ENCODE data around the gene CDHR2.

CDHR2 gene

DNA sequence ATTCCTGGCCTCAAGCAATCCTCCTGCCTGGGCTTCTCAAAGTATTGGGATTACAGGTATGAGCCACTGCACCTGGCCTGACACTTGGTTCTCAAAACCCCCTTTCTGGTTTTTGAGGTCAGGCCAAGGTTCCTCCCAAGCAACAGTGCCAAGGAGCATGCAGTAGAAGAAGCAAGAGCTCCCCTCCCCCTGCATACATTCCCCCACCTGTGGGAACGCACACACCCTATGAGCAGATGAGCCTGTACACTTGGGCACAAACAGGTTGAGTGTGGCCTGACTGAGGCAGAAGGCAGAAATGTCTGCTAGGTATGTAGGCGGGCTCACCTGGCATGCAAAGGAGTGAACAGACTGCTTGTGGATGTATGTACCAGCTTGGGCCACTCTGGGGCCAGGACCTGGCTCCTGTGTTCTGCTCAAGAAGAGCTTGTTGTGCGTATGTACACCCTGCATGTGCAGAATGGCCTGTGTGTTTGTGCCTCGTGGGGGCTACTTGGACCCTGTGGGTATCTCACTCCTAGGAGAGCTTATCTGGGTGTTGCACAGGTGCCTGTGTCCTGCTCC is 59.1 kb downstream of the CDHR2 start:
- no peak for DNase-seq (ENCODE audit: low read depth)
- H3K4me3 ChIP-seq (ENCODE audit: low read depth, low read length) = no peak overlapping the region
- in situ Hi-C loops (cut with HindIII; ENCODE audit: low sequenced_read_pairs) = no loop called here
- TF ChIP-seq, protein P1, sequence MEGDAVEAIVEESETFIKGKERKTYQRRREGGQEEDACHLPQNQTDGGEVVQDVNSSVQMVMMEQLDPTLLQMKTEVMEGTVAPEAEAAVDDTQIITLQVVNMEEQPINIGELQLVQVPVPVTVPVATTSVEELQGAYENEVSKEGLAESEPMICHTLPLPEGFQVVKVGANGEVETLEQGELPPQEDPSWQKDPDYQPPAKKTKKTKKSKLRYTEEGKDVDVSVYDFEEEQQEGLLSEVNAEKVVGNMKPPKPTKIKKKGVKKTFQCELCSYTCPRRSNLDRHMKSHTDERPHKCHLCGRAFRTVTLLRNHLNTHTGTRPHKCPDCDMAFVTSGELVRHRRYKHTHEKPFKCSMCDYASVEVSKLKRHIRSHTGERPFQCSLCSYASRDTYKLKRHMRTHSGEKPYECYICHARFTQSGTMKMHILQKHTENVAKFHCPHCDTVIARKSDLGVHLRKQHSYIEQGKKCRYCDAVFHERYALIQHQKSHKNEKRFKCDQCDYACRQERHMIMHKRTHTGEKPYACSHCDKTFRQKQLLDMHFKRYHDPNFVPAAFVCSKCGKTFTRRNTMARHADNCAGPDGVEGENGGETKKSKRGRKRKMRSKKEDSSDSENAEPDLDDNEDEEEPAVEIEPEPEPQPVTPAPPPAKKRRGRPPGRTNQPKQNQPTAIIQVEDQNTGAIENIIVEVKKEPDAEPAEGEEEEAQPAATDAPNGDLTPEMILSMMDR (IDR thresholded peaks at IDR 0.05; ENCODE audit: low read depth, low read length, missing control alignments) = no peak

DNA sequence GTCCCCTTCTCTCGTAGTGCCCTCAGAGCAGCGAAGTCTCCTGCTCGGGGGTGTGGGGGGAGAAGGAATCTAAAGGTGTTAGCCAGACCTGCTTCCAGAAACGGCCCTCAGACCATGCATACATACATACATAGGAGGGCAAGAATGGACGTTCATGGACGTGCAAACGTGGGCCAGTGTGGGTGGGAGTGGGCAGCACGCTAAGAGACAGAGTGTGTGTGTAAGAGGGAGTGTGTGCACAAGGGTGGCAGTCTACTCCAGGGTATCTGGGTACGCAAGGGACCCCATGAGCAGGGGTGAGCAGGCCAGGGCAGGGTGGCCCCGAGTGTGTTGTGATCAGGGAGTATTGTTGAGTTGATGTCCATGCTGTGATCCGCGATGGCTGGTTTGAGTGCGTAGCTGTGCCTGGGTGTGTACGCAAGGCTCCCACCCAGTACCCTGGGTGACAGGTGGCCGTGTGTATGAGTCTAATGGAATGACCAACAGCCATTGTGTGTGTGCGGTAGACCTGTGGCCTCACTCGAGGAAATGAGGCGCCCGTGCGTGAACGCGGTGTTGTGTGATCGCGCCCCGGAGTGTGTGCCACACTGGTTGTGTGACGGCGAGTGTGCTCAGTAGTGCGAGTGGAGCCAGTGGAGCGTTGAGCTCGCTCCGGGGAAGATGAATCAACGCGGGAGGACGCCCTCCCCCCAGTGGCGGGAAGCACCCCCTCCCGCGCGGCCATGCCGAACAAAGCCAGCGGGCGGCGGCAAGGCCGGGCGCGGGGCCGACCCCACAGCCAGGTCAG is 60.0 kb downstream of the CDHR2 start:
- TF ChIP-seq, protein P1 (IDR thresholded peaks at IDR 0.05; ENCODE audit: low read depth, low read length, missing control alignments) = no peak
- DNase-seq (ENCODE audit: low read depth) = no peak
- in situ Hi-C loops (cut with HindIII; ENCODE audit: low sequenced_read_pairs) = no loop called here
- peak overlapping the region; percentile 53 for H3K4me3 ChIP-seq (ENCODE audit: low read depth, low read length)

DNA sequence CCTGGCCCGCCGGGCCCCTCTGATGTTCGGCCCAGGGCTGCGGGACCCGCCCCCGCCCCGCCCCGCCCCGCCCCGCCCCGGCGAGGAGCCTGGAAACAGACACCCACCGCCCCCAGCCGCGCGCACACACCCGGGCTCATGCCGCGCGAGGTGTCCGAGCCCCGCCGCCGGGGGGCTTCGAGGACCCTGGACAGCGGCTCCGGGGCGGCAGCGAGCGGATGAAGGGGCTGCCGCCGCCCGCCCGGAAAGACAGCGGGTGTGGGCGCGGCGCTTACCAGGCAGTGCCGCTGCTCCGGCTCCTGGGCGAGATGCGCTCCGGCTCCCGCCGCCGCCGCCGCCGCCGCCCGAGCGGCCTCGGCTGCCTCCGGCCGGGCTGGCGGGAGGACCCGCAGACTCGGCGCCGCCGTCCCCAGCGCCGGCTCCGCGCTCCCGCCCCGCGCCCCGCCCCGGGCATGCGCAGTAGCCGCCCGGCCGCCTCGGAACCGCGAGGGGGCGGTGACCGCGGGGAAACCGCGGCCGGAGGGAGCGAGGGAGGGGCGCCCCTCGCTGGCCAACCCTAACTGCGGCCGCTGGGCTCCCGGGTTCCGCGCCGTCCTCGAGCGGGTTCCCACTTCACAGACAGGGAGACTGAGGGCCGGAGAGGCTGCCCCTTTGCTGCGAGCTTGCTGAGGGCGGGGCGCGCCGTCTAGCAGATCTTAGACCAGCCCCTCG is 60.7 kb downstream of the CDHR2 start, which contains the start of gene GPRIN1:
TSS of gene GPRIN1 (minus strand) at position 433 of the 711 bp plus-strand sequence. CDS start 10,322 bp downstream, outside the sequence.
- TF ChIP-seq, protein P1 (IDR thresholded peaks at IDR 0.05; ENCODE audit: low read depth, low read length, missing control alignments) = peak; percentile 14
- in situ Hi-C loops (cut with HindIII; ENCODE audit: low sequenced_read_pairs) = no loop called here
- no peak for DNase-seq (ENCODE audit: low read depth)

DNA sequence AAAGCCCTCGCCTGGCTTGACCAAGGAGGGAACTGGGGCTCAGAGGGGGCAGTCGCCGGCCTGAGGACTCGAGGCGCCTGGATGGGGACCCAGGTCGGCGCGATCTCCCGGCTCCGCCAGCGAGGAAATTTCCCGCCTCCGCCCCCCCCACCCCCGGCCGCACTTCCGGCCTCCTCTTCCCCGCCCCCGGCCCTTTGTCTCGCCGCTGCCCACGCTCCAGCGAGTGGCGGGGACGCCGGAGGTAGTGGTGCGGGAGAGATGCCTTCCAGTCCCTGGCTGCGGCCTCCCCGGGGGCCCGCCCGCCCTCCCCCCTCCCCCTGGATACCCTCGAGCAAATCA is 61.3 kb downstream of the CDHR2 start:
- no peak for DNase-seq (ENCODE audit: low read depth)
- TF ChIP-seq, protein P1 (IDR thresholded peaks at IDR 0.05; ENCODE audit: low read depth, low read length, missing control alignments) = no peak
- in situ Hi-C loops (cut with HindIII; ENCODE audit: low sequenced_read_pairs) = no loop called here
- H3K4me3 ChIP-seq (ENCODE audit: low read depth, low read length) = peak overlapping the region; percentile 53

More for the DNA sequence above, 60.7 kb downstream of the CDHR2 start, which contains the start of gene GPRIN1:
- peak within 1 kb of the TSS; percentile 53 for H3K4me3 ChIP-seq (ENCODE audit: low read depth, low read length)

DNA sequence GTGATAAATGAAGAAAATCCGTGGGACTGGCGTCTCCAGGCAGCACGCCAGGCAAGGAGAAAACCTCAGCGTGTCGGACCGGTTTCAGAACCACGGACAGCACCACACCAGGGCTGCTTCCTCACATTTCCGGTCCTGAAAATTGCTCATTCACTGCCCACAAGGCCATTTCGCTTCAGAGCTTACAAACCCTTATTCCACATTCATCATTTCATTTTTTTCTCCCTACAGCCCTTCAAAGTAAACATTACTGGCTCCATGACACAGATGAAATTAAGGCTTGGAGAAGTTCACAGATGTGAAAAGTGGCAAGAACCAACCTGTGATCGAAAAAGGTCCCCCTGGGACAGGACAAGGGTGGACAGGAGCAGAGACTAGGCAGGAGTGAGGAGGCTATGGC is 62.3 kb downstream of the CDHR2 start:
- in situ Hi-C loops (cut with HindIII; ENCODE audit: low sequenced_read_pairs) = no loop called here
- TF ChIP-seq, protein P1 (IDR thresholded peaks at IDR 0.05; ENCODE audit: low read depth, low read length, missing control alignments) = no peak
- no peak overlapping the region for H3K4me3 ChIP-seq (ENCODE audit: low read depth, low read length)
- peak; percentile 80 for DNase-seq (ENCODE audit: low read depth)

DNA sequence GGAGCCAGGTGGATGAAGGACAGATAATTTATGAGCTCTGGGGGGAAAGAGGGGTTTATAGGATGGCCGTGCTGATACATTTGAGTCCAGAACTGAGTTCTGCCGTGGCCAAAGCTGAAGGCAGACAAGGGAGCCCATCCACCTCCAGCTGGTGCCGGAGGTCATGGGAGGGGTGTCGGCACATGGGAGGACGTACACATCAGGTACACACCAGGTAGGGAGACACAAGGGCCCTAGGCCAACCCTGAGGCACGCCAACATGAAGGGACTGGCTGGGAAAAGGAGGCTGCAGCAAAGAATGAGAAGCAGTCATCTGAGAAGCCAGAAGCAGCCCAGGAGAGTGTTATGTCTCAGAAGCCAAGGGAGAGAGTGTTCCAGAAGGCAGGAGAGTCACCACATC is 62.9 kb downstream of the CDHR2 start:
- TF ChIP-seq, protein P1 (IDR thresholded peaks at IDR 0.05; ENCODE audit: low read depth, low read length, missing control alignments) = no peak
- in situ Hi-C loops (cut with HindIII; ENCODE audit: low sequenced_read_pairs) = no loop called here
- no peak overlapping the region for H3K4me3 ChIP-seq (ENCODE audit: low read depth, low read length)
- DNase-seq (ENCODE audit: low read depth) = no peak
